Measurements from ENCODE around the gene PMP22. TPM values are rescaled to one million over a fixed set of nuclear protein-coding genes. Genes with fewer than 3 reads are reported as not detected.

PMP22 gene
- total and polyA plus RNA-seq, 2 donors from 2014 or later = 37.0 to 73.6 TPM

GRCh38 chr17:15236281-15237105 lies 28.6 kb downstream of the PMP22 start:
- Histone ChIP-seq H3K27me3 (ENCODE audit: control insufficient read depth, insufficient read depth, low read length) (no peaks in the 10 kb centered on the region), H3K4me3 (ENCODE audit: low read length in 3 of 3) (no peak overlapping the region), H3K9ac (ENCODE audit: low read length in 3 of 3) (no peak overlapping the region), H3K27ac (ENCODE audit: low read depth in 2 of 2, low read length in 2 of 2) (no peak overlapping the region), H3K4me1 (ENCODE audit: control insufficient read depth in 2 of 3, insufficient read depth in 2 of 3, low read depth in 1 of 3, low read length in 3 of 3) (no peaks in the 10 kb centered on the region), H3K9me3 (ENCODE audit: control insufficient read depth in 2 of 3, insufficient read depth in 1 of 3, low read length in 3 of 3) (no peaks in the 10 kb centered on the region), H3K36me3 (ENCODE audit: control insufficient read depth in 2 of 3, insufficient read depth in 3 of 3, low read length in 3 of 3) (peaks cover 0 to 7% (median 5%) of the 10 kb centered on the region in 3 donors)
- FAIRE-seq (no peak), DNase-seq (no peak)
- TF ChIP-seq CTCF (IDR thresholded peaks at IDR 0.05; ENCODE audit: borderline replicate concordance, extremely low read depth, insufficient read depth) = no peak
- intact Hi-C loops (cut with DNase I) = no loop called here

- H3K9me3 ChIP-seq (ENCODE audit: control insufficient read depth in 2 of 3, insufficient read depth in 1 of 3, low read length in 3 of 3) = no peaks in the 10 kb centered on the region
- no peak overlapping the region for H3K27ac ChIP-seq (ENCODE audit: low read depth in 2 of 2, low read length in 2 of 2)
- H3K4me3 ChIP-seq (ENCODE audit: low read length in 3 of 3) = no peak overlapping the region
- H3K9ac ChIP-seq (ENCODE audit: low read length in 3 of 3) = no peak overlapping the region
- DNase-seq (no peak), FAIRE-seq (no peak)
- intact Hi-C loops (cut with DNase I) = no loop called here
- no peaks in the 10 kb centered on the region for H3K27me3 ChIP-seq (ENCODE audit: control insufficient read depth, insufficient read depth, low read length)
- peaks cover 0 to 11% (median 5%) of the 10 kb centered on the region in 3 donors for H3K36me3 ChIP-seq (ENCODE audit: control insufficient read depth in 2 of 3, insufficient read depth in 3 of 3, low read length in 3 of 3)
- no peaks in the 10 kb centered on the region for H3K4me1 ChIP-seq (ENCODE audit: control insufficient read depth in 2 of 3, insufficient read depth in 2 of 3, low read depth in 1 of 3, low read length in 3 of 3)
- no peak for TF ChIP-seq CTCF (IDR thresholded peaks at IDR 0.05; ENCODE audit: borderline replicate concordance, extremely low read depth, insufficient read depth)
These were observed 31.2 kb downstream of the PMP22 start for GRCh38 chr17:15233971-15234370.

GRCh38 chr17:15233022-15233805 lies 31.9 kb downstream of the PMP22 start:
- Histone ChIP-seq H3K27me3 (ENCODE audit: control insufficient read depth, insufficient read depth, low read length) (no peaks in the 10 kb centered on the region), H3K9ac (ENCODE audit: low read length in 3 of 3) (no peak overlapping the region), H3K36me3 (ENCODE audit: control insufficient read depth in 2 of 3, insufficient read depth in 3 of 3, low read length in 3 of 3) (peaks cover 0 to 7% (median under 1%) of the 10 kb centered on the region in 3 donors), H3K9me3 (ENCODE audit: control insufficient read depth in 2 of 3, insufficient read depth in 1 of 3, low read length in 3 of 3) (no peaks in the 10 kb centered on the region), H3K4me1 (ENCODE audit: control insufficient read depth in 2 of 3, insufficient read depth in 2 of 3, low read depth in 1 of 3, low read length in 3 of 3) (no peaks in the 10 kb centered on the region), H3K4me3 (ENCODE audit: low read length in 3 of 3) (no peak overlapping the region), H3K27ac (ENCODE audit: low read depth in 2 of 2, low read length in 2 of 2) (no peak overlapping the region)
- DNase-seq = no peak
- FAIRE-seq = no peak
- TF ChIP-seq CTCF (IDR thresholded peaks at IDR 0.05; ENCODE audit: borderline replicate concordance, extremely low read depth, insufficient read depth) = no peak
- intact Hi-C loops (cut with DNase I) = no loop called here
